ENCODE measurements around the gene CDC34. TPM values are rescaled to one million over a fixed set of nuclear protein-coding genes. Genes with fewer than 3 reads are reported as not detected.

Gene CDC34
- total RNA-seq, 1 donor = 31.0 TPM

DNA sequence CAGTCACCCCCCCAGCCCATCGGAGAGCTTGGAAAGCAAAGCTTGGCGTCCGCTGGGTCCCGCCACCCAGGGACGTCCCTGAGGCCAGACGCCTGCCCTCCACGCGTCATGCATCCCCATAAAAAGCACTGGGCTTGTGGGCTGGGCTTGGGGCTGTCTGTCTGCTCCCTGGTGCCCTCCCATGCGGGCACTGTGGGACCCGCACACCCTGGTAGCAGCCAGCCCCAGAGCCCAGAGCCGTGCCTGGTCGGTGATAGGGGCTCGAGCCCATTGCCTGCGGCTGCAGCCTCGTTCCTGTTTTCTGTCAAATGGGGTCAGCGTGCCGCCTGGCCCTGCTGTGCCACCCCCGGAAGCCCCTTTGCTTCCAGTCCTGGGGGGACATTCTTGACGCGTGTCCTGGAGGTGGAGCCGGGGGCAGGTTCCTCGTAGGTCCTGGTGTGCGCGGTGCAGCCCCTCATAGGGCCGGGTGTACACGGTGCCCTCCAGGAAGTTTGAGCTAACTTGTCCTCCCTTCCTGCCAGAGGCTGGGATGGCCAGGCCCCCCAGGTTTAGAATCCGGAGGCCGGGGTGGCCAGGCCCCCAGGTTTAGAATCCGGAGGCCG, 8.0 kb downstream of the CDC34 start:
- no peak overlapping the region for H3K4me3 ChIP-seq (ENCODE audit: low read depth, low read length)
- TF ChIP-seq, protein P1, sequence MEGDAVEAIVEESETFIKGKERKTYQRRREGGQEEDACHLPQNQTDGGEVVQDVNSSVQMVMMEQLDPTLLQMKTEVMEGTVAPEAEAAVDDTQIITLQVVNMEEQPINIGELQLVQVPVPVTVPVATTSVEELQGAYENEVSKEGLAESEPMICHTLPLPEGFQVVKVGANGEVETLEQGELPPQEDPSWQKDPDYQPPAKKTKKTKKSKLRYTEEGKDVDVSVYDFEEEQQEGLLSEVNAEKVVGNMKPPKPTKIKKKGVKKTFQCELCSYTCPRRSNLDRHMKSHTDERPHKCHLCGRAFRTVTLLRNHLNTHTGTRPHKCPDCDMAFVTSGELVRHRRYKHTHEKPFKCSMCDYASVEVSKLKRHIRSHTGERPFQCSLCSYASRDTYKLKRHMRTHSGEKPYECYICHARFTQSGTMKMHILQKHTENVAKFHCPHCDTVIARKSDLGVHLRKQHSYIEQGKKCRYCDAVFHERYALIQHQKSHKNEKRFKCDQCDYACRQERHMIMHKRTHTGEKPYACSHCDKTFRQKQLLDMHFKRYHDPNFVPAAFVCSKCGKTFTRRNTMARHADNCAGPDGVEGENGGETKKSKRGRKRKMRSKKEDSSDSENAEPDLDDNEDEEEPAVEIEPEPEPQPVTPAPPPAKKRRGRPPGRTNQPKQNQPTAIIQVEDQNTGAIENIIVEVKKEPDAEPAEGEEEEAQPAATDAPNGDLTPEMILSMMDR (IDR thresholded peaks at IDR 0.05; ENCODE audit: insufficient read depth, low read length) = no peak
- DNase-seq (ENCODE audit: low read depth) = no peak

DNA sequence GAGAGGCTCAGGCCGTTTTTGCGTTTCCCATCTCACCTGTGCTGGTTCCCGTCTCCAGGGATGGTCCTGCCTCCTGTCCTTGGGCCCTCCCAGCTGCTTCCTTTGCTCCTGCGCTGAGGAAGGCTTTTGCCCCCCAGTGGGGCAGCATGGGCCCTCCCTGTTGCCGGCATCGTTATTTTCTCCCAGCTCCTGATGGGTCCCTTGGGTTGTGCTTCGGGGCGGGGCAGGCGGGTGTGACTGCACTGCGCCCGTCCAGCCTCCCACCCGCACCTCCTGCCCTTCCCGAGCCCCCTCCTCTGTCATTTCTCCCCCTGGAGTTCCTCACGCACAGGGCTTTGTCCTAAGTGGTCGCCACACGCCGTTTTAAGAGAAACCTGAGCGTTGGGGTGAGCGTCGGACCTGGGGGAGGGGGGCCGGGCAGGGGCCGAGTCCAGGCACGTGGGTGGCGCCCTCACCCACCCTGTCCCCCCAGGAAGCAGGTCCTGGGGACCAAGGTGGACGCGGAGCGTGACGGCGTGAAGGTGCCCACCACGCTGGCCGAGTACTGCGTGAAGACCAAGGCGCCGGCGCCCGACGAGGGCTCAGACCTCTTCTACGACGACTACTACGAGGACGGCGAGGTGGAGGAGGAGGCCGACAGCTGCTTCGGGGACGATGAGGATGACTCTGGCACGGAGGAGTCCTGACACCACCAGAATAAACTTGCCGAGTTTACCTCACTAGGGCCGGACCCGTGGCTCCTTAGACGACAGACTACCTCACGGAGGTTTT, 9.5 kb downstream of the CDC34 start:
- no peak for DNase-seq (ENCODE audit: low read depth)
- TF ChIP-seq, protein P1 (IDR thresholded peaks at IDR 0.05; ENCODE audit: insufficient read depth, low read length) = no peak
- H3K4me3 ChIP-seq (ENCODE audit: low read depth, low read length) = no peak overlapping the region

DNA sequence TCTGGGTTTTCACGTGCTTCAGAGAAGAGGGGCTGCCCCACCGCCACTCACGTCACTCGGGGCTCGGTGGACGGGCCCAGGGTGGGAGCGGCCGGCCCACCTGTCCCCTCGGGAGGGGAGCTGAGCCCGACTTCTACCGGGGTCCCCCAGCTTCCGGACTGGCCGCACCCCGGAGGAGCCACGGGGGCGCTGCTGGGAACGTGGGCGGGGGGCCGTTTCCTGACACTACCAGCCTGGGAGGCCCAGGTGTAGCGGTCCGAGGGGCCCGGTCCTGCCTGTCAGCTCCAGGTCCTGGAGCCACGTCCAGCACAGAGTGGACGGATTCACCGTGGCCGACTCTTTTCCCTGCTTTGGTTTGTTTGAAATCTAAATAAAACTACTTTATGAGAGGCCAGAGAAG, 10.1 kb downstream of the CDC34 start:
- no peak for DNase-seq (ENCODE audit: low read depth)
- no peak overlapping the region for H3K4me3 ChIP-seq (ENCODE audit: low read depth, low read length)
- TF ChIP-seq, protein P1 (IDR thresholded peaks at IDR 0.05; ENCODE audit: insufficient read depth, low read length) = no peak

DNA sequence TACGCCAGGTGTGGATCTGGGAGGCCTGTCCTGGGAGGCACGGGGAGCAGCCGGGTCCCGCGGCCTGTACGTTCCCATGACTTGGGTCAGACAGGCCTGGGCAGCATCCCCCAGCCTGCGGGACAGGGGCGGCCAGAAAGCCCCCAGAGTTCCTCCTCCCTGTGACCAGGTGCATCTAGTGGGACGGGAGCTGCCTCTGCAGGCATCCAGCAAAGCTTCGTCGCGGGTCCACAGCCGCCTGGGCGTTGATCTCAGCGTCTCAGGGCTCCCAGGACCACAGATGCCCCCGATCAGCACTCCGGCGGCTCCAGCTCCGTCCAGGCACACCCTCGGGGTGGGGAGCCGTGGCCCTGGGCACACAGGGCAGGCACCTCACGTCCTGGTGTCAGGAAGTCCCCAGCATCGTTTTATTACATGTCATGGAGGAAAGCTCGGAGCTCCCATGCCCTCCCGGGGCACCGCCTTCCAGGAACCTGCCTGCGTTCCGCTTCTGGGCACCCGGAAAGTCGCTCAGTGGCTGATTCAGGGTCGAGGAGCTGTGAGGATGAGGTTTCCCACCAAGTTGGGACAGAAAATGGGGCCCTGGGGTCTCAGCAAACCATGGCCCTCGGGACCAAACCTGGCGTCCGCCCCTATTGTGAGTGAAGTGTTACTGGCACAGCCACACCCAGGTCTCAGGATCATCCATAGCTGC, 10.8 kb downstream of the CDC34 start:
- no peak for DNase-seq (ENCODE audit: low read depth)
- H3K4me3 ChIP-seq (ENCODE audit: low read depth, low read length) = no peak overlapping the region
- TF ChIP-seq, protein P1 (IDR thresholded peaks at IDR 0.05; ENCODE audit: insufficient read depth, low read length) = no peak

DNA sequence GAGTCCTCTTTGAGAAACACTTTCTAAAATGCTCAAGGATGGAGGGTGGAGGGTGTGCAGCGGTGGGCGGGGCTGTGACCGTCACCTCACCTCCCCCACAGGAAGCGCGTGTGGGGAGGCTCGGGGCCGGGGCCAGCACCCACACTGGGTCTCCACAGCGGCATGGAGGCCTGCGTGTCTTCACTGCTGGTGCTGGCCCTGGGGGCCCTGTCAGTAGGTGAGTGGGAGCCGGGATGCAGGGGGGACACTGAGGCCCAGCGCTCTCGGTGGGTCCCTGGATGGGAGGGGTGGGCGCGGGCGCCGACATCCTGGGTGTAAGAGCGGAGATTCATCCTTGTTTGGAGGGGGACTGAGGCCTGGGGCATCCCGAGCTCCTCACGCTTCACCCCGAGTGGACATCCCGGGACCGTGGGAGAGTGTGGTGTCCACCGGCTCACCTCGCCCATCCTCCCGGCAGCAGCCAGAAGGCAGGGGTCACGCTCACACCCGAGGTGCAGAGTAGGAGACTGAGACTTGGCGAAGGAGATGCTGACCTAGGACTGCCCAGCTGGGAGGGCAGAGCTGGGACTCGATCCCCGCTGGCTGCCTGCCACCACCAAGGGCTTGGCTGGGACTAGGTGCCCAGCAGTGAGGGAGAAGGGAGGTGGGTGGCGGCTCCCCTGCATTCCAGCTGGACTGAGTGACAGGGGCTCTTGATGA, 12.5 kb downstream of the CDC34 start, which contains the start of gene GZMM:
Gene GZMM (plus strand): TSS at position 144 of the 699 bp plus-strand sequence. CDS start 19 bp downstream, at position 163.
- no peak within 1 kb of the TSS for H3K4me3 ChIP-seq (ENCODE audit: low read depth, low read length)
- TF ChIP-seq, protein P1 (IDR thresholded peaks at IDR 0.05; ENCODE audit: insufficient read depth, low read length) = no peak
- DNase-seq (ENCODE audit: low read depth) = no peak

DNA sequence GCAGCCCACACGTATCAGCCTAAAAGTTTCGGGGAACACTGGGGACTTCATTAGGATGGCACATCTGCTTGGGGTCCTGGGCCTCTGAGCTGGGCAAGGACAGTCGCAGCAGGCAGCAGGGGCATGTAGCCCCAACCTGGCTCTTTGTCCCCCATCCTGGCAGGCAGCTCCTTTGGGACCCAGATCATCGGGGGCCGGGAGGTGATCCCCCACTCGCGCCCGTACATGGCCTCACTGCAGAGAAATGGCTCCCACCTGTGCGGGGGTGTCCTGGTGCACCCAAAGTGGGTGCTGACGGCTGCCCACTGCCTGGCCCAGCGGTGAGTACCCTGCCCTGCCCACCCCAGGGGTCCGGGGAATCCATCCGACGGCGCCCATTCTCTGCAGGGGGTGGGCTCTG, 15.6 kb downstream of the CDC34 start:
- no peak for DNase-seq (ENCODE audit: low read depth)
- H3K4me3 ChIP-seq (ENCODE audit: low read depth, low read length) = no peak overlapping the region
- TF ChIP-seq, protein P1 (IDR thresholded peaks at IDR 0.05; ENCODE audit: insufficient read depth, low read length) = no peak
